CD4-positive, alpha-beta T cell treated with Interleukin-12 subunit alpha and Interleukin-12 subunit beta, for 1 hour (primary cell): ENCODE measurements around the gene CCDC201.

ENCODE experiments used
- DNase-seq: peaks from one replicate; pipeline ENCODE4 v3.0.0-alpha.2; 2020

CCDC201 gene

GRCh38 chr7:45892407-45893035 lies 19.6 kb upstream of the CCDC201 start:
- no peak for DNase-seq

GRCh38 chr7:45891462-45892402 lies 18.9 kb upstream of the CCDC201 start:
- no peak for DNase-seq

GRCh38 chr7:45890902-45891461 lies 18.1 kb upstream of the CCDC201 start:
- peak; percentile 20 for DNase-seq

- no peak for DNase-seq
These were observed 17.4 kb upstream of the CCDC201 start for GRCh38 chr7:45890125-45890901.

GRCh38 chr7:45889367-45890067 lies 16.6 kb upstream of the CCDC201 start:
- no peak for DNase-seq

- DNase-seq, result no peak
These were observed 16.1 kb upstream of the CCDC201 start for GRCh38 chr7:45888993-45889366.

- no peak for DNase-seq
These were observed 15.5 kb upstream of the CCDC201 start, which contains the start of gene IGFBP1 for GRCh38 chr7:45888185-45888992. Gene IGFBP1 (plus strand): TSS chr7:45888488. CDS start chr7:45888653, 165 bp downstream.

GRCh38 chr7:45886931-45887667 lies 14.2 kb upstream of the CCDC201 start:
- DNase-seq, result no peak

GRCh38 chr7:45885264-45885882 lies 12.5 kb upstream of the CCDC201 start:
- no peak for DNase-seq

- DNase-seq, result no peak
These were observed 11.3 kb upstream of the CCDC201 start for GRCh38 chr7:45884136-45884535.

GRCh38 chr7:45882465-45882810 lies 9.6 kb upstream of the CCDC201 start:
- DNase-seq, result no peak

GRCh38 chr7:45881759-45882464 lies 9.0 kb upstream of the CCDC201 start:
- DNase-seq, result no peak

- DNase-seq, result no peak
These were observed 8.4 kb upstream of the CCDC201 start for GRCh38 chr7:45881280-45881758.

GRCh38 chr7:45880433-45880860 lies 7.6 kb upstream of the CCDC201 start:
- DNase-seq, result no peak

GRCh38 chr7:45878457-45879144 lies 5.7 kb upstream of the CCDC201 start:
- DNase-seq, result no peak

GRCh38 chr7:45876519-45876918 lies 3.6 kb upstream of the CCDC201 start:
- DNase-seq, result no peak

- no peak for DNase-seq
These were observed 1.7 kb upstream of the CCDC201 start for GRCh38 chr7:45874408-45875131.

GRCh38 chr7:45873355-45873754 lies 473 bp upstream of the CCDC201 start:
- no peak for DNase-seq
